ENCODE measurements around the gene REG3G.

REG3G gene

DNA sequence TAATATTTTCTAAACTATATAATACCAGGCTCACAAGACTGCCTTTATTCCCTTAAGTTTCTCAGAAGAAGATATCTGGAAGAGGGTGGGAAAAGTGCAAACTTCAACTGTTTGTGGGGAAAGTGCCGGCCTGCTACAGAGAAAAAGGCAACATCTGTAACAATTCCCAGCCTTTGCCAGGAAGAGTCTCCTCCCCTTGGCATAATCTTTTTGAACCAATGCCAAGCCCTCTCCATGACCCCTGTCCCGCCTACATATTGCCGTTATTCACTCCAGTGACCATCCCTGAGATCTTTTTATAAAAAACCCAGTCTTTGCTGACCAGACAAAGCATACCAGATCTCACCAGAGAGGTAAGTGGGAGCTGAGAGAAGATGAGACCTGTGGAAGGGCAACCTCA is at the start of gene REG3G:
Gene REG3G (plus strand): TSS at position 282 of the 400 bp plus-strand sequence. CDS start 392 bp downstream, outside the sequence.
- no peak for DNase-seq (ENCODE audit: low spot score)

DNA sequence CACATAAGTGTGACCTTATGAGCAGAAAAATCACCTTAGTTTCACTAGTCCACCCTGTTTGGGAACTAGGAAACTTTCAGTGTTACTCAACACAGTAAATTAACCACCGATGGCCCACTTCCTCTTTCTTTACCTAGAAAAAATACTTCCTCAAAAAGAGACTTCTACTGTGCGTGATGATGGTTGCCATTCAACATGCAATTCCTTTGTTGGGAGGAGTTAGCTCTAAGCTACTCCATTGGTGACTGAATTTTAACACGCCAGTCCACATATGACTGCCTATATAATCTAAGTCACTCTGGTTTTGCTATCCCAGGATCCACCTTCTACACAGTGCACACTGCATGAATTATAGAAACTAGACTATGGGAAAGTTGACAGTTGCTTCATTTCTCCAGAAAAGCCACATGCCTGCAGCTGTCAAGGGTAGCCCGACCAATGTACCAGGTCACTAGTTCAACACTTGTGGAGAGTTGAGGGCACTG is 47.8 kb upstream of the REG3G start:
- no peak for DNase-seq (ENCODE audit: low spot score)

DNA sequence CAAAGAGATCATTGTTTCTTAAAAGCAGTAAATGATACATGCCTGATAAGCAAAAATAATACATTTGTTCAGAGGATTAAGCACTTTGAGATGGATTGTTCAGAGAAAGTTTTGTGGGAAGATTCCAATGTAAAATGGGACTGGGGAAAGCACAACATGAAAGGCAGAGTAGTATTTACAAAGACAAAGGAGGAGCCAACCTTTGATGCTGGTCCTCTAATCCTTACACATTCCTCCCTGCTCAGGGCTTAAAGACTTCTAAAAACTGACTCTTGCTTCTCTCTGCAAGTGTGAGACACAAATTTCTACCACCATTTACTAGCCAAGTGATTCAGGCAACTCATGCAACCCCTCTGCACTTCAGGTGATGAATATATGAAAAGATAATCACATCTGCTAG is 47.2 kb upstream of the REG3G start:
- DNase-seq (ENCODE audit: low spot score), result no peak

DNA sequence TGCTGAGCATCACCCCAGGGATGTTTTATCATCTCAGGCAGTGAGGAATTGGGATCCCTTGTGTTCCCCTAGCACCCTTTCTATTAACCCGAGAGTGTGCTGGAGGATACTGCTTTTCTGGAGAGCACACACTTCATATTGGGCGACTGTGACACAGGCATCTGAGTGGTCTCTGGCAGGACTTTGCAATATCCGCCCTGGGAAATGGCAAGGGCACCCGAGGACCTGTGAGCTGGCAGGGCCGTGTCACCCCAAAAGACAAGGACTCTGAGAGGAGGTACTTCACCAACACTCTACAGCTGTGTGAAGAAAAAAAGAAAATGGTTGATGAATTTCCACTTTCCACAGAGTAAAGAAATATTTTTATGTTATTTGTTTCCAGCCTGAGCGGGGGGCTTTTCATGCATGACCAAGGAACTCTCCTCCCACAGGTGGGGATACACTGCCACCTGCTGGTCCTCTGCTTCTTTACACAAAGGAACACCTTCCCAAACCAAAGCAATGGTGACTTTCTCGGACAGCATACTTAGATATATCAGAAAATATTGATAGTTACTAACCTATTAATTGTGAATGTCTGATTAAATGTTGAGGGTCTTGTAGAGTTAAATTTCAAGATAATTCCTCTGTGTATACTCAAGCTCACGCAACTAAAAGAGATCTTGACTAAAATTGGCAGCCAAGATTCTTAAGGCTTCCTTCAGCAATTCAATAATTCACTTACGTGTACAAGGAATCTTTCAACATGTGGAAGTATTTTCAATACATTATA is 45.9 kb upstream of the REG3G start:
- peak; percentile 25 for DNase-seq (ENCODE audit: low spot score)

DNA sequence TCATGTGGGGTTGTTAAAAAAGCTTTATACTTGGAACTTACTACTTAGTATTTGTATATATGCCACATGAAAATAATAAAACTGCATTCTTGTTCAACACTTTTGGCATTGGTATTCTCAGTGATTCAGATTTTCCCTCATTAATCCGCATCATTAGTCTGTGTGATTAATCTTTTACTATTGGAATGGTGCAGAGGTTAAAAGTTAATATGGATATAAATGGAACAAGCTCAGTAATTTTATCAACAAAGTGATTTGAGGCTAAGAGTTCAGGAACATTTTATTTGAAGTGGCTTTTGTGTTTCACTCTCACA is 45.4 kb upstream of the REG3G start:
- DNase-seq (ENCODE audit: low spot score), result no peak

DNA sequence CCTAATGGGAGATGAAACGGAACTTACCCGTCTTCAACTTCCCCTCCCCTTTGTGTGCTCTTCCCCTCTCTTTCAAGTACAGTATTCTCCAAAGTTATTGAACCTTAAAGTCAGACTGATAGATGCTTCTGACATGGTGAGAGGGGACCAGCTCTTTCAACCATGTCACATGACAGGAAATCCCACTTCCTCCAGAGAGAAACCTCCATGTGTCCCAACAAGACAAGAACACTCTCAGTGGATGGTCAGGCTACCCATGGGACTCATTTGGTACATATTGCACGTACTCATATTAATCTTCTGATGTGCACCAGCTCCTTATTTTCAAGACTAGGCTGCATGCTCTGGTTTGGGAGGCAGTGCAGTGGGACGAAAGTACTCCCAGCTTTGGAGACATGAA is 44.6 kb upstream of the REG3G start:
- no peak for DNase-seq (ENCODE audit: low spot score)

DNA sequence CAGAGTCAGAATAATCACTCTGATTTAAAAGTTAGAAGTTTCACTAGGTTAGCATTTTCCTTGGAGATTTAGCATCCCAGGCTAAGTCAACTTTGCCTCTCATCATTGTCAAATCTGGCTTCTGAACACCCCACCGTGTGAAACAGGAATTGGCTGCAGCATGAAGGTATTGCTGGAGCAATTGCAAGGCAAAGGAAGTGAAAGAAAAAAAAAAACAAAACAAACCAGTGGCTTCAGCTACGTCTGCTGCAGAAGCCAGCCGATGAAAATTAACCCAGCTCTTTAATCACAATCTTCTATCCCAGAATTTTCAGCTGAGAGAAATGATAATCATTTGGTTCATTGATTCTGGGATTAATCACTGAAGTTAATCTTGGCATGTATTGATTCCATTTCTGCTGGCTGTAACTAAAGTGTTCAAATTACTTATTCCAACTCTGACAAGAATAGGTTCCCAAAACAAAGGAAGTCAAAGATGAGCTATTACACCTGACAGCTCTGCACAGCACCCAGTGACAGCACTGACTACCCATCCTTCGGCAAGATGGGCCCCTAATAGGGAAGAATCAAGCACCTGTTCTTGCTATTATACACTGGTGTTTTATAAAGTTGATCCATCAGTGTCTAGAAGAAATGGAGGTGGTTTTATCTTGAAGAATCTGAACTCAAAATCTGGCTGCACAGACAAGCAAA is 42.7 kb upstream of the REG3G start:
- no peak for DNase-seq (ENCODE audit: low spot score)

DNA sequence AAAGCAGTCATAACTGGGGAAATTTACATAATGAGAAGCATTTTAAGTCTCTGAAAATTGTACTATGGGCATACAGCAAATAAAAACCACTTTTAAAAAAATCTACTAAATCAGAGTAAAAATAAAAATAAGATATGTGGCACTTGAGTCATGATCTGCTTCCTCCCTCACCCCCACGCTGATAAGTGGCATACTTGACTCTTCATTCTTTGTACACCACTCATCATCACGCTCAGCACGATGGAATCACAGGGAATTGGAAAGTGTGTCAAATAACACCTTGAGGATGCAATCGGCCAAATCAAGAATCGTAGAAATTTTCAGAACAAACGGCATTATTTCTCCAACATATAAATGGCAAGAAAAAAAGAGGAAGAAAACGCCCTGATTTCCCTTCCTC is 41.1 kb upstream of the REG3G start:
- DNase-seq (ENCODE audit: low spot score), result no peak

DNA sequence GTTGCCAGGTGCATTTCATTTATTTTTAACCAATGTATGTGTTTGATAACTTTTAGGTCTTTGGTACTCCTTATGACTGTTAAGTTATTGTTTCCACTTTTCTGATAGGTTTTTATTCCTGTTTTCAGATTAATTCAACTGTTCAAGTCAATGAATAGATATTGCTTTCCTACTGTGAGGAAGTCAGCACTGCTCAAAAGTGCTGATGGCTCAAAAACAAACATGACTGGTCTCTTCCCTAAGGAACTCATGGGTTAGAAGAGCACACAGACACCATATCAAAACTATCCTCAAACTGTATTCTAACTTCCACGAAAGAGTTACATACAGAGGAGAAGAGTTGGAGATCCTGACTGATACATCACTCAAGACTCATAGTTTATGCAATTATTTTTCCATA is 39.9 kb upstream of the REG3G start:
- no peak for DNase-seq (ENCODE audit: low spot score)

DNA sequence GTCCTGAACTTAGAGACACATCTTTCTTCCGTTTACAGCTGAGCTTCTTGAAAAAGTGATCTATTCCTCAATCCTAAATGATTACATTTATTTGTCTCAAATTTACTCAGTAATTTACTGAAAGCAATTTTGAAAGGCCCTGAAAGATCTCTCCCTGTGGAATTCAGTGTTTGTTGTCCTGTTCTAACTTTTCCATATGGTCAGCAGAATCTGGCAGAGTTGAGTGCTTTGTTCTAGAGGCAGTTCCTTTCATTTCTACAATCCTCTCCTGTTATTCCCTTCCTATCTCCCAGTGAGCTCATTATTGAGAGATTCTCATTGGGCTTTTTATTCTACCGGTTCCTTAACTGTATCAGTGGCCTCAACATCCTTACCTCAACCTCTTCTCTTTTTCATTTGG is 36.5 kb upstream of the REG3G start:
- DNase-seq (ENCODE audit: low spot score), result no peak

DNA sequence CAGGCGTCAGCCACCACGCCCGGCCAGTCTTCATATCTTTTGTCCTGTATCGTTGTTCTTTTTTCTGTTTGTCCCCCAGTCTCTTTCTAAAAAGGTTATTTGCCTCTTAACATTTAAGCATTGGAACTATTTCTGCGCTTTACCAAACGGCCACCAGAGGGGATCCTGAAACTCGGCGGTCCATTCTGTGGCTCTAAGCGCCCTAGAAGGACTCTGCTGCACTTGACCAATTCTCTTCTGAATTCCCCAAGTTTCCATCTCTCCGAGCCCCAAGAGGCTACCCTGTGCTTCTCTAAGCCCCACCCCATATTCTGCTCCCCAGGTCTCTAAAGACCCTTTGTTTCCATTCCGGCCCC is 33.1 kb upstream of the REG3G start:
- DNase-seq (ENCODE audit: low spot score), result peak; percentile 10

DNA sequence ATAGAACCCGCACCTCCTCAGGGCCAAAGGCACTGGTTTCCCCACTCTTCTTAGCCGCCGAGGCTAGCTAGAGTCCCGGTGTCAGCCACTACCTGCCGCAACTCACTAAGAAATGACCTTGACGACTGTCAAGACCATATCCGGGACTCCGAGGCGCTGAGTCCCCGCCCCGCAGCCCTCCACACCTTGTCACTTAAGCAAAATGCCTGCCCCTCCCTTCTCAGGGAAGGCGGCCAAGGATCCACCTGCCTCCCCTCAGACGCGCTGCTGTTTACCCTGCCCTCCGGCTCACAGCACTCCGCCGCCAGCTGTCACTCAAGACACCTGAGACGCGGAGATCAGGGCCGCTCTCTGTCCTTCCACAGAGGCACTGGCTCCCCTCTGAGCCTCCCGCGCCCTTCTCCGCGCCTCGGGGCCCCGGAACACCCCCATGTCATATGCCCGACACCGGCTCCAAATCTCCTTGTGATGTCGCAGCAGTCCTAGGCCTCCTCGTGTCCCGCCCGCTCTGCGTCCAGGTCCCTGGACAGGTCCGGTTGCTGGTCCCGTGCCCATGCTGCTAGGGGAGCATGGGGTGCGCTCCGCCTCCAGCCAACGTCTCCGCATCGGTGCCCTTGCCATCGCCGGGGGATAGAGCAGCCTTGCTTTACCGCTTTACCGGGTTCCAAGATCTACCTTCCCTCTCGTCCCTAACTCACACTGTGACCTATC is 32.5 kb upstream of the REG3G start:
- no peak for DNase-seq (ENCODE audit: low spot score)

DNA sequence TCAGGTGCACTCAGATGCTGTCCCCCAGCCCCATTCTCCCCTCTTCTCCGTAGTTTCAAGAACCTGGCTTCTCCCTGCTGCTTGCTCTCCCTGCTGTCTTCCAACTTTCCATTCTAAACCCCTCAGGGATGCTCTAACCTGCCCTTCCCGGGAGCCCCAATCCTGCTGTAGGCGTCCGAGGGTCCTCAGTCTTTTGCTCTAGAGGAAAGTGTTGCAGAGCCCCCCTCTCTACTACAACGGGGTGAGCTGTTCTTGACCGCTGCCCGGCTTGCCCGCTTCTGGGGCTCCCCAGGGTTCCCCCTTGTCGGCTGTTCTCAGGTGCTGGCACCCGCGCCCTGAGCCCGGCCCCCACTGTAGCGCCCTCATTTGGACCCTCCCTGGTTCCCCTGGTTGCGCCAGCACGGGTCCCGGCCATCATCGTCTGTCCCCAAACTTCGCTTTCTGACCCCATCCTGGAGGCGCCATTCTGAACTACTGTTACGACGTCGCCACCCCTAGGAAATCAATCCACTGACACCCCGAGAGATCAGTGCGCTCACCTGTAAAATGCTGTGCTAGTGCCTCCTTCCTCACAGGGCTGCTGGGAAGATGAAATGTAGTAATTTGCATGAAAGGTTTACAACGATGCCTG is 31.9 kb upstream of the REG3G start:
- DNase-seq (ENCODE audit: low spot score), result no peak

DNA sequence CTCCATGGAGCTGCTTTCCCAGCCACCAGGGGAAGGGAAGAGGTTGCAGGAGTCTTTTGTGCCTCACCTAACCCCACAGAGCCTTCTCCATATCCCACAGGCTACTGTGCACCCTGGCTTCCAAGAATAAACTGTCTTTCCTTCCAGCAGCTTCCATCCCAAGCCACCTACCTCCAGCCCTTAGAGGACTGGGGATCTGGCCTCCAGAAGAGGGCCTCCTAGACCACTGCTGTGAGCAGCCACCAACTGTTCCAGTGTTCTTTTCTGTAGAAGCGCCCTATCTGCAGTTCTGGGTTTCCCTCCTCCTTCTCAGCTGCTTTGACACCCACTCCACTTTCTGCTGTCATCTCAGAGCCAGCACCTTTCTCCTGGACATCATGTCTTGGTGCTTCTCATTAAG is 30.7 kb upstream of the REG3G start:
- no peak for DNase-seq (ENCODE audit: low spot score)

DNA sequence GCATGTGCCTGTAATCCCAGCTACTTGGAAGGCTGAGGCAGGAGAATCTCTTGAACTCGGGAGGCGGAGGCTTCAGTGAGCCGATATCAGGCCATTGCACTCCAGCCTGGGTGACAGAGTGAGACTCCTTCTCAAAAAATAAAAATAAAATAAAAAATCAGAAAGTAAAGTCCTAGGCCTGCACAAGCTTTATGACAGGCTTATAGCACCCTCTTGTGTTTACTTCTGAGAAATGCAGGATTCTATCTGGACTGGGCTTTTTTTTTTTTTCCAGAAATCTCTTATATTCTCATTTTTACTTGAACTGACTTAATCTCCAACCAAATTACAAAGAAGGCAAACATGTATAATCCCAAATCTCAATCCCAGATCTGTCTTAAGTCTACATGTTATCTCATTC is 26.1 kb upstream of the REG3G start:
- peak; percentile 5 for DNase-seq (ENCODE audit: low spot score)

DNA sequence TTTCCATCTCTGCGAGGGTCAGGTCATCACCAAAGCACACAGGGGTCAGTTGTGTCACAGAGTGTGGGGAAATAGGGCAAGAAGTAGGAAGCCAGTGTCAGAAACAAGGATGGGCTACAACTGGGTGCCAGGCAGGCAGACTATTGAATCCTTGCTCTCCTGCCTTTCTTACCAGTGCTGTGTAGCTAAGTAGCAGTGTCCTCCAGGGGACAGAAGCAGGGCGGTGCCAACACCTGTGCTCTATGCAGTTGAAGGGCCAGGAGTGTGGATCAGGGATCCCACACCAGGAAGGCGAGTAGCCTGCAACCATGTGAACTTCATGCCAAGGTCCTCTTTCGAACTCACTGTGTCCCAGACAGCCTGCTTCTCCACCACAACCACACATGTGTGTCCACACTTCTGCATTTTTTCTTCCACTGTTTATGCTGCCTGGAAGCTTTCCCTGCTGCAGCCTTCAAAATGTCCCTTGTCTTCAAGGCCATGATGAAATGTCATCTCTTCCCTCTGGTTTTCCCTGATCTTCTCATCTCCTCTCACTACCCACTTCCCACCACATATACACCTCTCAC is 25.4 kb upstream of the REG3G start:
- no peak for DNase-seq (ENCODE audit: low spot score)

DNA sequence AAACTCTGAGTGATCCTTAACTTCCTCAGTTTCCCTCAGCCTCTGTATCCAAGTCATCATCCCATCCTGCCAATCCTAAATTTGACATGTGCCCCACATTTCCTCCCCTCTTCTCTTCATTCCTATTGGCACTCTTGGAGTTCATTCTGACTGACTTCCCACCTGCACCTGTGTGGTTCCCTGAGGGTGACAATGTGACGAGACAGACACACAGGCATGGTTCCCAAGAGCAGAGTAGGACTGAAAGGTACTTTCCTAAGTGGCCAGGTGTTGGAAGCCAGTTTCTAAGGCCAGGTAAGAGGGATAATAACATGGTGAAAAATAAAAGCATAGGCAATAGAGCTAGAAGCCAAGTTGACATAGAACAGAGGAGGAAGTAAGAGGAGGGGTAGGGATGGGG is 24.2 kb upstream of the REG3G start:
- DNase-seq (ENCODE audit: low spot score), result no peak

DNA sequence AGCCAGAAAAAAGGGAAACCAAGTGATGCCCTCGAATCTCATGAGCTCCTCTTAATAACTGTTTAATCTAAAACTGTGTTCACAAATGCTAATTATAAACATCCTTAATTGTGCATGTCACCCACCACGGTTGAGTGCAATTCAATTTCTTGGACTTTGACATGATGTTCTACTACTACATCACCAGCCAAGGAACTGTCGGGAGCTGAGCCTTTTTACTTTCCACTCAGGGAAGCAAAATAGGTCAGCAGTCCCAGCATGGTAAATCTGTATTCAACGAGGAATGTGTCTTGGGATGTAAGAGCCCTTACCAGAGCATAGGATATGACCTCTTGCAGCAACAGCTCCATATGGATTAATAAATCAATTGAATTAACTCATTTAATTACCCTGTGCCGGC is 20.8 kb upstream of the REG3G start:
- DNase-seq (ENCODE audit: low spot score), result peak; percentile 31

DNA sequence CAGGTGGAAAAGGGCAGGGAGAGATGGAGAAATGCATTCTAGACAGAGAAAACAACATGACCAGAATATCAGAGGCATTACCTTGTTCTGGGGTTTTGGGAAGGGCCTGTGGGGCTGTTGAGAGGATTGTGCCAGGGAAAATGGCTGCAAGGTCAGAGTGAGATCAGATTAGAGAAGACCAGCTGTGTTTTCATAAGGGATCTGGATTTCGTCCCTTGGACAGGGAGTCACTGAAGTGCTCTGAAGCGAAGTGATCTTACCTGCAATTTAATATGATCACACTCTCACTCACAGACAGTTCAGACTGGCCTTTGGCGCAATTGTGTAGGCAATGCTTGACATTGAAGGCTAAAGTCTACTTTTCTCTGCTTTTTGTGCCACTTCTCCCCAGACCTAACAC is 20.3 kb upstream of the REG3G start:
- DNase-seq (ENCODE audit: low spot score), result no peak

DNA sequence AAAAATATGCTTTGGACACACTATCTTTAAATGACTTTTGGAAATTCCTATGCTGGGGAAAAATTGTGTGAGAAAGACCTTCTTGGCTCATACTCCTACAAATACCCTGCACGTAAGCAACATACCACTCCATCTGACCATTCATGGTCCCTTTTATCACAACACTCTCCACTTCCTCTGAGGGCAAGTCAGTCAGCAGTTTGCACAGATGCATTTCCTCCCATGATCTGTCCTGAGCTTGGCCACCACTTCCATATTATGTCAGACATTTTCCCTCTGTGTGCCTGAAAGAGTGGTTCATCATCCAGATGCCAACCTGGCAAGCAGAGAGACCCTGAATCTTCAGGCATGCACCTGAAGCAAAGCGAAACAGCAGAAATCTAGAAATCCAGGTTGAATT is 16.1 kb upstream of the REG3G start:
- no peak for DNase-seq (ENCODE audit: low spot score)

DNA sequence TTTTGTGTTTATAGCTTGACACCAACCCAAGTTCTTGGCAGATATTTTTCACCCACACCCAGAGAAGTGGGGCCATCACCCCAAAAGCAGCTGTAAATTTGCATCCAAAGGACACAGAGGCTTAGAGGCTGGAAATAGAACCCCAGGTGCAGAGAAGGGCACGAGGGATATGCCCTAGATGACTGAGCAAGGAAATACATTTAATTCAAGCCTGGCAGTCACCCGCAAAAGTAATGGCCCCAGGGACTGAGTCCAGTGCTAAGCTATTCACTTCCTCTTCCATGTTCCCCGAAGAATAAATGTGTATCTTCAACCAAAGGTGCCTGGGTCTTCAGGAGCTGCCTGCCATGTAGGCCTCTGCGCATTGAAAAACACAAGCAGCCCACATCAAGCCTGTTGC is 14.0 kb upstream of the REG3G start:
- no peak for DNase-seq (ENCODE audit: low spot score)

DNA sequence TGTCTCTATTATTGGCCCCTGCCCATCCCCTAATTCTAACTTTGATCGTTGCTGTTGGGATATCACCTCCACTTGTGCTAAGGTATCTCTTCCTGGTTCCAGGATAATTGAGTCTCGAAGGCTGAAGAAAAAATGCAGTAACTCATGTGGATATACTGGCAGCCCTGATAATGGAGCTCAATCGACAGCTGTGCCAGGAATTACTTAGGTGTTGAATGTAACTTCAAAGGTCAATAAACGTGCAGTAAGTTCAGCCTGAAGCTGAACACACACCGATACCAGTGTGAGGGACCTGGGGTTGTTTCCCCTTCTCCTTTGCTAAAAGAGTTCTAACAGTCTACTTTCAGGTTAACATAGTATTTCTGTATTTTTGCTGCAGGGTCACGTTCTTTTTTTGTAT is 11.9 kb upstream of the REG3G start:
- no peak for DNase-seq (ENCODE audit: low spot score)

DNA sequence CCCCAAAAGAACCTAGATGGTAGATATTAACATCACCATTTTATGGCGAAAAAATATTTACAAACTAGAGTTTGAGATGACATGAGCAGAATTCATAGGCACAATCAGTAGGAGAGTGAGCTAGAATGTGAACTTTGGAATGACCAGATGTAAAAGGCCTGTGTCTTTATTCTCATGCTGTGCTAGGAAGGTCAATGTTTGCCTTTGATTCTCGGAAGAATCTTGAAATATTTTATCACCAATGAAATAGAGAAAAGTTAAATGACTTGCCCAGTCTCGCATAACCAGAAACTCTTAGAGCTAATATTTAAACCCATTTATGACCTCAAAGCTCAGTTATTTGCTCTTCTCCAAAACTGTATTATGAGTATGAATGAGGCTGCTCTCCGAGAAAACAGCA is 9.2 kb upstream of the REG3G start:
- DNase-seq (ENCODE audit: low spot score), result no peak
